ENCODE results near the gene CAMKMT.
"Not testable (repeated sequence)": the region's sequence is repeated elsewhere in the genome, so short reads cannot be mapped to it uniquely, and the experiment has no call there.

CAMKMT gene

GRCh38 chr2:44579115-44579836, 217.5 kb downstream of the CAMKMT start:
- no peak for DNase-seq (ENCODE audit: low spot score)
- H3K4me3 ChIP-seq, result no peak overlapping the region
- no peak overlapping the region for H3K27ac ChIP-seq
- no peak for TF ChIP-seq CTCF (IDR thresholded peaks at IDR 0.05)

DNA sequence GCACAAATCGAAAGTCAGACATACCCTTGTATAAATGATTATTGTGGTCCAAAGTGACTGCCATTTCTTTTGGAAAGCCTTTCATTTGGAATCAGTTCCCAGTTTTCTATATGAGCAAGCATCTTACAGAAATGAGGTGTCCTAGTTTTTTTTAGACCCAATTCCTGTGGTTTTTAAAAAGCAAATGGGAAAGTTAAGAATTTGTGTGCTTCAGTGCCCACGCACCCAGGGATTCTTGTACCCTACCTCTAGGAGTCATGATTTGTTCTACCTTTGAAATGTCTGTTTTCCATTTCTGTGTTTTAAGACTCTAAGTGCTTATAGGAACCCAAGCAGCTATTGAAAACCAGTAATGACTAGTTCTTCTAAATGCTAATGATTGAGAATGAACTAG, 218.1 kb downstream of the CAMKMT start:
- Histone ChIP-seq H3K4me3 (no peak overlapping the region), H3K27ac (no peak overlapping the region)
- DNase-seq (ENCODE audit: low spot score), result no peak
- TF ChIP-seq CTCF (IDR thresholded peaks at IDR 0.05), result no peak

DNA sequence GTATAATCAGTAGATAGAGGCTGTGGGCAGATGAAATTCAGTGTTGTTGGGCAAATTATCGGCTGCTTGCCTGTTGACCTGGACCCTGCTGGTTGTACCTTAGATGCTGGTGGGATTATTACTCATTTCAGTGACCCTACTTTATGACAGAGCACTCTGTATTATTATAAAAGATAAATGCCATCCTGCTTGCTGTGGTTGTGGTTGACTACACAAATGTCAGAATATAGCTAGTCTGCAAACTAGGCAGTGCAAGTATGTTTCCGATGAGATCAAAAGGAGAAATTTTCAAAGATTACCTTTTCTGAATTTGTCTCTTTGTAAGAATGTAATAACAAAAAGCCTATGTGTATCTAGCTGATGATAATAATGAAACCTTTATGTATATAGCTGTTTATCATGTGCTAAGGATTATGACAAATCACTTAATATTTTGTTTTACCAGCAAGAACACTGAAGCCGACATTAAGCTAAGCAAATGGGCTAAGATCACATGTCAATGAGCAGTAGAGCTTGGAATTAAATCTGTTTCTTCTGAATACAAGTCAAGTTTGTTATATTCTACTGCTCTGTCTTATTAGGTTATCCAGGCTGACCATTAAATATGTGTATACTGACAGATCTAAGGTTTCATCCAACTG, 219.2 kb downstream of the CAMKMT start:
- no peak overlapping the region for H3K4me3 ChIP-seq
- TF ChIP-seq CTCF (IDR thresholded peaks at IDR 0.05), result no peak
- no peak for DNase-seq (ENCODE audit: low spot score)
- H3K27ac ChIP-seq, result no peak overlapping the region

GRCh38 chr2:44582363-44583008, 220.7 kb downstream of the CAMKMT start:
- TF ChIP-seq CTCF (IDR thresholded peaks at IDR 0.05), result no peak
- H3K4me3 ChIP-seq, result no peak overlapping the region
- no peak for DNase-seq (ENCODE audit: low spot score)
- H3K27ac ChIP-seq, result no peak overlapping the region

GRCh38 chr2:44595615-44596014, 233.9 kb downstream of the CAMKMT start:
- not testable (repeated sequence) for DNase-seq (ENCODE audit: low spot score); H3K27ac ChIP-seq; H3K4me3 ChIP-seq

DNA sequence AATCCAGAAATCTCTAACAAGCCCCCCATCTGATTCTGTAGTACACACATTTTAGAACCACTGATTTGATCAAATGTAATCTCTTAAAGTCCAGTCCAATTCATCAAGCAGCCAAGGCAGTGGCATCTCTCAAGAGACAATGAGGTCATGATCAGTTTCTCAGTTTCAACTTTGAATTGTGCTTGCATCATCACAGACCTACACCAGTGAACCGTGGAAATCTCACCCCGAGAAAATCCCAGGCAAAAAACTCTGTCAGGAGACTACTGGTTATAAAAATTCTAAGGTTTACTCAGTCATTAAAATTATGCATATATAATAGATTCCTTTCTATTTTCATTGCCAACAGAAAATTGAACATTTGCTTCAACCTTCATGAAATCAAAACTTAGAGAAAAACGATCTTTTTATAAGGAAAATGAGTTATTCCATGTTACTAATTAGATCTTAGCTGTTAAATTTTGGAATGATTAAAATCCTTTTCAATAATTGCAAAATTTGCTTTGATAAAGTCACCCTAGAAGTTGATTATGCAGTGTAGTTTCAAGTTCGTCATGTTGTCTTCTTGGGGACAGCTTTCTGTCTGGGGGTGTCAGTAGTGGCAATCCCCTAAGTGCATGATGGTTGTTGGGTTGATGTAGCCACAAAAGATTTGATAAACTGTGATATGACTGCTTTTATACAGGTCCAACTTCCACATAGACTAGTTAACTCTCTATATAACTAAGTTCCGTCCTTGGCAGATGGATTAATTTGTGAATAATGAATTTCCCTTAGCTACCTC, 235.0 kb downstream of the CAMKMT start:
- TF ChIP-seq CTCF (IDR thresholded peaks at IDR 0.05), result no peak
- H3K27ac ChIP-seq, result no peak overlapping the region
- no peak for DNase-seq (ENCODE audit: low spot score)
- H3K4me3 ChIP-seq, result no peak overlapping the region
